Renal pelvis (tissue), 12 donors: ENCODE data around the gene JAK1. TPM values are rescaled to one million over a fixed set of nuclear protein-coding genes. Genes with fewer than 3 reads are reported as not detected.
"Not testable (repeated sequence)": the region's sequence is repeated elsewhere in the genome, so short reads cannot be mapped to it uniquely, and the experiment has no call there.

Experiments used
- DNase-seq: peaks from one replicate; pipeline ENCODE4 v3.0.0-alpha.2; 2013
- long read RNA-seq, 16 experiments: transcript quantifications; one replicate each; lab custom pipeline, GENCODE V29; 2026
- polyA plus RNA-seq, 3 donors: library from polyadenylated mRNA; unstranded; fragments of 120-200 nt; gene quantifications; one replicate each; pipeline ENCODE4 v1.2.1, GENCODE V29; 2013; ENCODE audit not compliant: insufficient read length in 3 of 3

Gene JAK1
- 100 to 1,000 TPM in 1 of 3 donors, 10 to 100 TPM in 2; 94.8 to 109 (median 97.9) TPM for polyA plus RNA-seq
- long read RNA-seq, donor 1, full-length matches to known transcripts: 7 of 7 reads
- long read RNA-seq, donor 1, partial matches to known transcripts: 0 of 7 reads
- long read RNA-seq, donor 1, other reads (novel, unspliced or antisense): 0 of 7 reads
- long read RNA-seq, donor 2, full-length matches to known transcripts: 5 of 5 reads
- long read RNA-seq, donor 2, partial matches to known transcripts: 0 of 5 reads
- long read RNA-seq, donor 2, other reads (novel, unspliced or antisense): 0 of 5 reads
- long read RNA-seq, donor 3, full-length matches to known transcripts: 6 of 11 reads
- long read RNA-seq, donor 3, partial matches to known transcripts: 5 of 11 reads
- long read RNA-seq, donor 3, other reads (novel, unspliced or antisense): 0 of 11 reads
- long read RNA-seq, donor 4, full-length matches to known transcripts: 3 of 3 reads
- long read RNA-seq, donor 4, partial matches to known transcripts: 0 of 3 reads
- long read RNA-seq, donor 4, other reads (novel, unspliced or antisense): 0 of 3 reads
- long read RNA-seq, donor 5, full-length matches to known transcripts: 3 of 3 reads
- long read RNA-seq, donor 5, partial matches to known transcripts: 0 of 3 reads
- long read RNA-seq, donor 5, other reads (novel, unspliced or antisense): 0 of 3 reads
- long read RNA-seq, donor 6, full-length matches to known transcripts: 7 of 7 reads
- long read RNA-seq, donor 6, partial matches to known transcripts: 0 of 7 reads
- long read RNA-seq, donor 6, other reads (novel, unspliced or antisense): 0 of 7 reads
- long read RNA-seq, donor 7, full-length matches to known transcripts: 8 of 8 reads
- long read RNA-seq, donor 7, partial matches to known transcripts: 0 of 8 reads
- long read RNA-seq, donor 7, other reads (novel, unspliced or antisense): 0 of 8 reads
- long read RNA-seq, donor 8, full-length matches to known transcripts: 1 of 18 reads
- long read RNA-seq, donor 8, partial matches to known transcripts: 17 of 18 reads
- long read RNA-seq, donor 8, other reads (novel, unspliced or antisense): 0 of 18 reads
- long read RNA-seq, donor 9, full-length matches to known transcripts: 8 of 13 reads
- long read RNA-seq, donor 9, partial matches to known transcripts: 5 of 13 reads
- long read RNA-seq, donor 9, other reads (novel, unspliced or antisense): 0 of 13 reads
- long read RNA-seq, donor 10, full-length matches to known transcripts: 2 of 10 reads
- long read RNA-seq, donor 10, partial matches to known transcripts: 8 of 10 reads
- long read RNA-seq, donor 10, other reads (novel, unspliced or antisense): 0 of 10 reads
- long read RNA-seq, donor 11, full-length matches to known transcripts: 1 of 1 reads
- long read RNA-seq, donor 11, partial matches to known transcripts: 0 of 1 reads
- long read RNA-seq, donor 11, other reads (novel, unspliced or antisense): 0 of 1 reads
- long read RNA-seq, donor 12, full-length matches to known transcripts: 4 of 11 reads
- long read RNA-seq, donor 12, partial matches to known transcripts: 7 of 11 reads
- long read RNA-seq, donor 12, other reads (novel, unspliced or antisense): 0 of 11 reads
- long read RNA-seq, donor 13, full-length matches to known transcripts: 3 of 3 reads
- long read RNA-seq, donor 13, partial matches to known transcripts: 0 of 3 reads
- long read RNA-seq, donor 13, other reads (novel, unspliced or antisense): 0 of 3 reads
- long read RNA-seq, donor 14: 0 reads
- long read RNA-seq, donor 15, full-length matches to known transcripts: 9 of 15 reads
- long read RNA-seq, donor 15, partial matches to known transcripts: 6 of 15 reads
- long read RNA-seq, donor 15, other reads (novel, unspliced or antisense): 0 of 15 reads
- long read RNA-seq, donor 16, full-length matches to known transcripts: 6 of 12 reads
- long read RNA-seq, donor 16, partial matches to known transcripts: 6 of 12 reads
- long read RNA-seq, donor 16, other reads (novel, unspliced or antisense): 0 of 12 reads

DNA sequence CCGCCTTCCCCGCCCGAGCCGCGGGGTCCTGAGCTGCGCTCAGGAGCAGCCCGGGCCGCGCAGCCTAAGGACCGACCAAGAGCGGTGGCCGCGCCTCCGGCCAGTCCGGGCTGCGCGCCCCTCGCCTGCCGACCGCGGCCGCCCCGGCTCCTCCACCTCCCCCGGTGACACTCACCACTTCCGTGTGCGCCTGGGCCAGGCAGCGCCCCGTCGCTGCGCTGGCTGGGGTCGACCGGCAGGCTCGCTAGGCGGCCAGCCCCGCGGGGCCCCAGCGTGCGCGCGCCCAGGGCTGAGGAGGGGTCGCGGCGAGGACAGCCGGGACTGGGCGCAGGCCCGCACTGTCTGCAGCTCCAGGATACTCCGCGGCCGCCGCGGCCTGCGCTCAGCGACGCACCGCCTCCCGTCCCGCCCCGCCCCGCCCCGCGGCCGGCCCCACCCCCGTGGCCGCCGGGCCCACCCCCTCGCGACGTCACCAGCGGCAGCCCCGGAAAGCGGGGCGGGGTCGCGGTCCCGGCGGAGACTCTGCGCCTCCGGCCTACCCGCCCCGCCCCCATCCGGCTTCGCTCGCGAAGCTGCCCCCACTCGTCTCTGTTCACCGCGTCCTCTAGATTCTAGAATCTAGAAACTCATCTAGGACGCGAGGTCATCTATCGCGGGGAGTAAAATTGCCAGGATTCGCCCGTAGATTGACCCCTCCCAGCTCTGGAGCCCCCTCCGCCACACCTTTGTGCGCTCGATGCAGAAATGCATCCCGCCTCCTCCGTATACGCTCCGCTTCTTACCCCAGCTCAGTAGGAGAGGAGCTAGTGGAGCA is at the start of gene JAK1:
Gene JAK1 (minus strand): TSS at position 392 of the 814 bp plus-strand sequence. CDS start 80,285 bp downstream, outside the sequence.
- DNase-seq: peak; percentile 85

DNA sequence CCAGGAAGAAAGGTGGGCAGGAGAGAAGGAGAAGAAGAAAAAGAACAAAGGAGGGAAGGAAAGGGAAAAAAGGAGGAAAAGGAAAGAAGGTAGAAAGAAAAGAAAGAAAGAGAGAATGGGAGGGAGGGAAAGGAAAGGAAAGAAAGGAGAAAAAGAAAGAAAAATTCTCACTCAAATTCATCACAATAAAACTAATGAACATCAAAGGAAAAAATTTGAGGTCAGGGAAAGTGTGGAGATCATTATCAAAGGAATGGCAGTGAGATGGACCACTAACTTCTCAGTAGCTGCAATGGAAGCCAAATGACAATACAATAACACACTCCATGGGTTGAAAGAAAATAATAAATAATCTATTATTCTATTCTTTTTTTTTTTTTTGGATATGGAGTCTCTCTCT is 48.0 kb upstream of the JAK1 start:
- no peak for DNase-seq

DNA sequence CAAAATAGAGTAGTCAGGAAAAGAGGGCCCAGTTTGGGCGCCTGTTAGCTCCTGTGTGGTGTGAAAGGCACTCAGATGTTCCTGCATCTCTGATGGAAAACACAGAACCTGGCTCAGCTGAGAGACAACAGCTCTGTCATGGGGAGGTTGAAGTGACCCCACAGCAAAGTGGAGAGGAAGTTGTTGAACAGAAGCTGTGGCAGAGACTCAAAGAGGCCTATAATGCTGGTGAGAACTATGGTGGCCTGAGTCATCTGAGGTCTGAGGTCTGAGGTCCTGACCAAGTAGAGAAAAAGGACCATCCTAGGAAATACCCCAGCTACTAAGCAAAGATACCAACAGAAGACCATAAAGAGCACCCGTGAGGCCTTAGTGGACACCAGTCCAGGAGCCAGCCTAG is 45.6 kb upstream of the JAK1 start:
- DNase-seq: no peak

DNA sequence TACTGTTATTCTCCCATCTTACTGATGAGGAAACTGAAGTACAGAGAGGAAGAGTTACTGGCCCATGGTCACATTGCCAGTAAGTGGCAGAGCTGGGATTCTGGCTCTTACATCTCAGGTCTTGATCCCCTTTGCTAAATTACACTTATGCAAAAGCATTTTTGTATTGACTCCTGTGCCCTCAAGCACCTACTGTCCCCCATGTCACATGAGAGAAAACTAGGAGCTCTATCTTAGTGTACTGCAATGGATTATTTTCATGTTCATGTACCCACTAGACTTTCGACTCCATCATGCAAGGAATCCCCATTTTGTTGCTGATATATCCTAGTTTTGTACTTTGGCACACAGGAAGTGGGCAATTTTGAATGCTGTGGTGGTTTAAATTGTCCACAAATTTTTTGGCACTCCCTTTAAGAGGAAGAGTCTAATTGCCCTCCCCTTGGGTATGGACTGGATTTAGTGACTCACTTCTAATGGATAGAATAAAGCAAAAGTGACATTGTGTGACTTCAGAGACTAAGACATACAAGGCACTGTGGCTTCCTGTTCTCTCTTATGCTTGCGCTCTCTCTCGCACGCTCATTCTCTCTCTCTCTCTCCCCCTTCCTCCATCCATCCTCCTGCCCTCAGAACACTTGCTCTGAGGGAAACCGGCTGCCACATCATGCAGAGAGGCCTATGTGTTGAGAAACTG is 43.5 kb upstream of the JAK1 start:
- DNase-seq: no peak

DNA sequence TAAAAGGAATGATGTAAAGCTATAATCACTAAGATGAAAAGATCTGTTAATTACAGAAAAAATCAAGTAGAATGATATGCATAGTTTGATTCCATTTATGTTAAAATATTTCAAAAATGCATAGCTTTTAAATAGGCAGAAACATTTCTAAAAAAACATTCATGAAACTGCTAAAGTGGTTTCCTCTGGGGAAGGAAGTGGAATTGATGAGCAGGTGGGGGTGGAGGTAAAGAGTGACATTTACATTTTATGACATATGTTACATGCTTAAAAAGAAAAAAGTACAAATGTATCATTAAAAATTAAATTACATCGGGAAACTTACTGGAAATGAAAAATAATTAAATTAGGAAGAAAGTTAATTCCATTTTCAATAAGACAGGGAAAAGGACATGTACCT is 42.8 kb upstream of the JAK1 start:
- no peak for DNase-seq

DNA sequence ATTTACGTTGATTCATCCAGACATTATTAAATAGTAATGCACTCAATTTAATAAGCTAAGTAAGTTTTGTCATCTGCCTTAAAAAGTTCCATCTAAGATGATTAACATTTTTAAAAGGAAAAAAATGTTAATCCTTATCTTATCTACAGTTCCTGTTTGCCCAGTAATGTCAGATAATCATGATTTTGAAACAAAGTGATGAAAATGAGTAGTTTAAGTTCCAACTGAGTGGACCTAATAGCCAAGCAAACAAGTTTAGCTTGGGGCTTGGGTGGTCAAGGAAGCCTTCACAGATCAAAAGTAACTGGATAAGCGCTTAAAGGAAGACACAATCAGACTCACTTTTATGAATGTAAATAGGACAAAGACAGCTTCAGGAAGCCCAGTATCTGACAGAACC is 40.5 kb upstream of the JAK1 start:
- no peak for DNase-seq

DNA sequence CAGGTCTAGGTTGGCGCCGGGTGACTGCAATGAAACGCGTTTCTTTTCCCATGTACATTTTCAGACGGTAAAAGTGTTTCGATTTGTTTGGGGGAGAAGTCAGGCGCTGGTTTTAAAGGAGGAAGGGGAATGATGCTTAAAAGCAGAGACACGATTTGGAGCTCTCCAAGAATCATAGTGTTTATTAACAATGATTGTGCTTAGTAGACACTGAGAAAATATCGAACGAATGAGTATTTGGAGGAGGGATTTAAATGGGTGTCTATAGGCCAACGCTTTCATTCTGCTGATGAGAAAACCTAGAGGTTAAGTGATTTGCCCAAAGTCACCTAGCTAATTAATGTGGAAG is 36.9 kb upstream of the JAK1 start:
- DNase-seq: no peak

DNA sequence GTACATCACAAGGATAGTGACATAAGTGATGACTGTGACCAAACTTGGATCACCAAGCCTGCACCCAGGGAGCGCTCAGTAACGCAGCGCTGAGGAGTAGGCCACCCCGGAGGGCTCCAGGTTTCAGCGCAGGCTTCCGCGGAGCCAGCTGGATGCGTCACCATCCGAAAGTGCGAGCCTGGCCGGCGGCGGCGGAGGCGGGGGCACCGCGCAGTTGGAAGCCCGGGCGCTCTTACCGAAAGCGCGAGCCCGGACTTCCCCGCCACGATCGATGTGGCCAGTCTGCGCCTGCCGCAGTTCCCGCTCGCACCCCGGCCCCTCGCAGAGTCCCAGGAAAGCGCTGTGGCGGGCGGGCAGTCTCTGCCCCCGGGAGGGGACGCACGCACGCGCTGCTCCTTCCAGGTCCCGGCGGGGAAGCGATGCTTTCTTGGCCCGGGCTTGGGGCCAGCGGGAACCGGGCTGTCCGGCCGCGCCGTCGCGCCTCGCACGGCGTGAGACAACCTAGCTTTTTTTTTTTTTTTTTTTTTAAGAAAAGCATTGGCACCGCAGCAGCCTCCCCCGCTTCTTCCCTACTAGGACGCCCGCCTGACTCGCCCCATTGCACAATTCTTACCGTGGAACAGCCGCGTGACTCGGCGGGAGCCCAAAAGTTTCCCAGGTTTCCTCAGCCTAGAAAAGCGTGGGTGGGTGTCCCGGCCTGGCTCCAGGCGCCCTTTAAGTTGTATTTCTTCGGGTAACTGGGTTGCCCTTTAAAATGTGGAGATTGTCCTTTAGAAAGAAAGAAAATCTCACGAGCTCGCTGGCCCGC is 36.4 kb upstream of the JAK1 start:
- peak; percentile 52 for DNase-seq

DNA sequence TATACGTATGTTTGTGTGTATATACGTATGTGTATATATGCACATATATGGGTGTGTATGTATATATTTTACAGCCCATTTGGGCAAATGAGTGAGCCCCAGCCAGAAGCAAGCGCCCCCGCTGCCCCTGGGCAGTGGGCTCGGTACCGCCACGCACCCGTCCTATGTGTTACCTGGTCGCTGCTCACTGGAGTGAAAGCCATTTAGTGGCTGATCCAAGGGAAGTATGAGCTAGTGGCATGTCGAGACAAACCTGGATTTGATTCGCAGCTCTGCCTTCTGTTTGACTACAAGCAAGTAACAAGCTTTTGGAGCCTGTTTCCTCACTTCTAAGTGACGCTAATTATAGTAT is 35.8 kb upstream of the JAK1 start:
- no peak for DNase-seq

DNA sequence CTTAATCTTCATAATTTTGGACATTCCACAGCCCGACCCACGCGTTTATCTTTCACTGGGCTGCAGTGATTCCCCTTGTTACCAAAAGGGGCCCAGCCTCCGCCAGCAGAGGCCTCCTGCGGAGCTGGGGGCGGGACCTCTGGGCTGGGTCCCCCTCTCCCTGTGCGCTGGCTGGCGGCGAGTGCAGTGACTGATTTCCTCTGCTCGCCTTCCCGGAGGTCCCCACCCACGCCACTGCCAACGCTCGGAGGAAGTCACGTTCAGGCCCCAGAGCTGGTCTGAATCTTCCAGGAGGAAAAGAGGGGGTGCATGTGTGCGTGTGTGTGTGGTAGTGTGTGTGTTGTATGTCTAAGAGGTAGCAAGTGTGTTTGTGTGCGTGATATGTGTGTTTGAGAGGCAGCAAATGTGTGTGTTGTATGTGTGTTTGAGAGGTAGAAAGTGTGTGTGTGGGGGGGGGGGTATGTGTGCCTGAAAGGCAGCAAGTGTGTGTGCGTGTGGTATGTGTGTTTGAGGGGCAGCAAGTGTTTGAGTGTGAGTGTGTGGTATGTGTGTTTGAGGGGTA is 35.0 kb upstream of the JAK1 start:
- DNase-seq: no peak

DNA sequence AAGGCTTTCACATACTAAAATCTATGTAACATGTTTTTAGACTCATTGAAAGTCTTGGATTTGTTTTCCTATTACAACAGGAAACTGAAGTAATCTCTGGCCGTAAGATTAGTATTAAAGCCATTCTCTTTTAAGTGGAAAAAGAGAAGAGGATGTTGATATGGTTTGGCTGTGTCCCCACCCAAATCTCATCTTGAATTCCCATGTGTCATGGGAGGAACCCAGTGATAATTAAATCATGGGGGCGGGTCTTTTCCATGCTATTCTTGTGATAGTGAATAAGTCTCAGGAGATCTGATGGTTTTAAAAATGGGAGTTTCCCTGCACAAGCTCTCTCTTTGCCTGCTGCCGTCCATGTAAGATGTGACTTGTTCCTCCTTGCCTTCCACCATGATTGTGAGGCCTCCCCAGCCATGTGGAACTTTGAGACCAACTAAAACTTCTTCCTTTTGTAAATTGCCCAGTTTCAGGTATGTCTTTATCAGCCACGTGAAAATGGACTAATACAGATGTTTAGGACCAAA is 32.1 kb upstream of the JAK1 start:
- DNase-seq: not testable (repeated sequence)

DNA sequence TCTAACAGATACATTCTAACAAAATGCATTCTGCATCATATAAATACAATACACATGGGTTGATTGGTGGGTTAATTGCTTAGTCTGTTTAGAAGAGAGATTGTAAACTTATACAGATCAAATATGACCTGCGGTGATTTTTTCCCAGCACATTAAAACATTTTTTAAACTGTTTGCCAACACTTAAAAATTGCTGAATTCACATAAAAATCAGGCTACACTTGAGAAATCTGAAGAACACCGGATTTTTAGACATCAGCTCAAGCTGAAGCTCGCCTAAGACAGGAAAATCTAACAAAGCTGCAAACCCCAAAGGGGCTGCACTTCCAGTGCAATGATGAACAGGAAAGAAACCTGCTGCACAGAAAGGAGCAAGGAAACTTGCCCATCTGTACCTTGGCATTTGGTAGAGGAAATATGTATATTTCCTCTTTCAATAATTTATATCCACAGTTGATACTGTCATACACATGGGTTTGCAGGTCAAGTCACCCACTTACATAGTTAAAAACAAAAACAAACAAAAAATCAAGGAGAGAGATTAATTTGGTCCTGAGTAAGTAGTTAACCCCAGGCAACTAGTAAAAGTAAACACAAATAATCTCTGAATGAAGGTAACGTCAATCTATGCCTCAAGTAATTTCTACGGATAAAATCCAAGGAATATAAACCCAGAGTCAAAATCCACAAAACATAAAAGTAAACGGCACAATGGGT is 30.4 kb upstream of the JAK1 start:
- DNase-seq: no peak

DNA sequence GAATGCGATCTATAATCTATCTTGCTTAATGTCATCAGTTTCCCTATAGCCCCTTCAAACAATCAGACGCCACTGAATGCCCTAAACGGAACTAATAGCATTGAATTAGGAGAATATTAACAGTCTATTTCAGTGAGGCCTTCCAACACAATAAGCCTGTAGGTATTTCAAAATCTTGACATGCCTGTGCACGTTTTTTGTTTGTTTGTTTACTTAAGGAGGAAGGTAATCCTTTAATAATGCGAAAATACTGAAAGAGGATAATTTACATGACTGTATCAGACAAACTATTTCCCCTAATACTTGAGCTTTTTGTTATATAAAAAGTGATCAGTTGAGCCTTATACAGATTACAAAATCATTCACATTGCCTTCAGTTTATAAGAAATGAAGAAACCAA is 29.0 kb upstream of the JAK1 start:
- DNase-seq: no peak

DNA sequence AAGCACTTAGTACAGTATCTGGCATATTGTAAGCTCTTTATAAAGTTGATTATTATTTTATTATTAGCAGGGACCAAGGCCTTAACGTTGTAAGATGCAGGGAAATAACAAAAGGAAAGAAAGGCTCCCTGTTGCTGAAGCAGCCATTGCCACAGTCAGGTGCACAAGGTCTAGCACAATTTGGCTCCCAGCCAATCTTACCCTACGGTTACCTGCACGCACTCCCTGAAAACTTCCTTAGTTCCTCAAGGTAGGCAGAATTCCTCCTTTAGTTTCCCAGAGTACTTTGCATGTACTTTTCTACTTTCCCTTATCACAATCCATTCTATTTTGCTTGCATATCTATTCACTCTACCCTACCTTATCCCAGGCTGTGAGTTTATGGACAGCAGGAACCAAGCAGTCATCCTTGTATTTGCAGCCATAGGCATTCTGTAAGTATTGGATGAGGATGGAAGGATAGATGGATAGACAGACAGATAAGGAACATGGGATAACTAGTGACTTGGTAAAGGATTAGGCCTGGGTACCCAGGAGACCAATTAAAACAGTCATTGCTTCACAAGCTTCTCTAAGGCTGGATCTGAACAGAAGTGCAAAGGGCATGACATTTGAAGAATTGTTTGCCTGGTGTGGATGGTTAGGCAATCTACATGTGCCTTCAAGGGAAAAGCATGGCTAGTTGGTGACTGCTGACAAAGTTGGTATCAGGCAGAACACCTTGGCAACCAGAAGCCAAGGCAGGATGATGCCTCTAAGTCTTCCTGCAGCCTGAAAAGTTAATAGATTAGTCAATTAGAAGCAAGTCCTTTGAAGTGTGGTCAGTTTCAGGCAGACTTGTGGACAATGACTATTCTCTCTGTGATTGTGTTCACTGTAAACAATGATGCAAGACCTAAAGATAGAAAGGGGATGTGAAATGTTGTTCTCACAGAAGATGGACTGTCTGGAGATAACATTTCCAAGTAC is 20.8 kb upstream of the JAK1 start:
- no peak for DNase-seq

DNA sequence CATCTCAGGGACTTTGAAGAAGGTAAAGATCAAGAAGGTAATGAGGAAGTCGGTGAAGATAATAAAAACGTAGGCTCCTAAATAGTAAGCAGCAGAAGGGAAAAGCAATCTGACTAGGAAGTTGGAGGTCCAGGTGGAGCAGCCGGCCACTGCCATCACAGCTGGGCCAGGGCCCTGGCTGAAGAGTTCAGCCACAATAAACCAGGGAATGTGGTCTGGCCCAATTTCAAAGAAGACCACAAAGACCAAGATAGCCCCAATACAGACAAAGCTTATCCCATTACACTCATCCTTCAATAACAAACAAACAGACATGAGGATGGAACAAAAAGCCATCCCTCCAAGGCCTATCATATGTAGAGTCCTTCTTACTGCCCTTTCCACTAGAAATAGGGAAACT is 18.4 kb upstream of the JAK1 start:
- no peak for DNase-seq

DNA sequence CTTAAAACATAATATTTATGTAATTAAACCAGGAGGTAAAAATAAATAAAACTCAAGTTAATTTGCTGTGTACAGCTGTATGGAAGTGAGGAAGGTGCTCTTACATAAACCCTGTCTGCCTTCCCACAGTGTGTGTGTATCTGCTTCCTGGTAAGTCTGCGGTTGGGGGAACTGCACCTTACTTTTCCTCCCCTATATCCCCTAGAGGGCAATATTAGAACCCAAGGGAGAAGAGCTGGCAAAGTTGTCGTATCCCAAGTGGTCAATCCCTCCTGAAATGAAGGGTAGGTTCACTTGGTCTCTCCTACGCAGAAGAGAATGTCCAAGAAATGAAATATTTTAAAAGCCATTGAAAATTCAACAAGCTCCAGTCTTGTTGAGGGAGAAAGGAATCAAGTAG is 17.8 kb upstream of the JAK1 start:
- DNase-seq: no peak
